ENCODE measurements around the gene NOX3.
"Not testable (repeated sequence)": the region's sequence is repeated elsewhere in the genome, so short reads cannot be mapped to it uniquely, and the experiment has no call there.

NOX3 gene

DNA sequence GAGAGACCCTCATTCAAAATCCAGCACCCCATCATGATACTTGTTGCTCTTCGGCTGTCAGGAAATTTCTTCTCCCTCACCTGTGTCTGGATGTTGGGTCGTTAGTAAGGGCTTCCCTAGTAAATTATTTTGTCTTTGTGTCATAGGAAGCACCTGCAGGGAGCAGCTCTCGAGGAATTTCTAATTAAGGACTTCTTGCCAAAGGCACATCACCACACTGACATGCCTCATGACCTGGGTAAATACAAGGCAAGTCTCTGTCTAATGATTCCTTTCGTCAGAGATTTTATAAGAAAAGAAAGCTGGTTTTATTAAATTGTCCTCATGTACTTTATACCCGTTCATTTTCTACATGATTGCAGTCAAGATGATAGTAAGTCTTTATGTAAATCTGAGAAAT, at the start of gene NOX3:
NOX3 (minus strand) TSS at position 74 of the 400 bp plus-strand sequence; CDS start at position 35, 39 bp downstream.
- DNase-seq, result no peak

GRCh38 chr6:155504848-155505607, 49.4 kb upstream of the NOX3 start:
- no peak for DNase-seq

DNA sequence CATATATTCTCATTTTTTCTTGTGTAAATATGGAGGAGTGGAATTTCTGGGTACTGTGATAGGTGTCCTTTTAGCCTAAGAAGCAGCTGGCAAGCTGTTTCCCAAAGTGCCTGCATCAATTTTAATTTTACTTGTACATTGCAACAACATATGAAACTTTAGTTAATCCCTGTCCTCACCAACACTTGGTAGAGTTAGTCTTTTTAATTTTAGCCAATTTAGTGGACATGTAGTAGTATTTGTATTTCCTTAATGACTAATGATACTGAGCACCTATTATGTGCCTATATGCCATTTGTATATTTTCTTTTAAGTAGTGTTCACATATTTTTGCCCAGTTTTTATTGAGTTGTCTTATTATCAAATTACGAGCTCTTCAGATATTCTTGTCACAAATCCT, 46.8 kb upstream of the NOX3 start:
- no peak for DNase-seq

- no peak for DNase-seq
Observed at GRCh38 chr6:155499574-155499973, 43.9 kb upstream of the NOX3 start.

- DNase-seq, result no peak
Observed at GRCh38 chr6:155498370-155498769, 42.7 kb upstream of the NOX3 start.

DNA sequence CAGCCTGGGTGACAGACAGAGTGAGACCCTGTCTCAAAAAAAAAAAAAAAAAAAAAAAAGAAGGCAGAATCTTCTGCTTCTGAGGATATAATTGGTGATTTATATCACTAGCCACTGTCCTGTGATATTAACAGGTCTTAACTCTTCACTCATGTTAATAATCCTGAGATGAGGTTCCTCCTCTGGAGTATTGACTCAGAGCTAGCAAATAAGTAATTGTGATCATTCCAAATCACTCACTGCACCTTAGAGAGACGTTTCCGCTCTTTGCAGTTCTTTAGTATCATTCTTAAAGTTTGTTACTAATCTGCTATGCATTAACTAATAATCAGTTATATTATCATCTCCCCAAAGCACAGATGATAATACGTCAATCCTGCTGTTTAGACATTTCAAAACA, 41.6 kb upstream of the NOX3 start:
- no peak for DNase-seq

GRCh38 chr6:155495011-155495768, 39.6 kb upstream of the NOX3 start:
- no peak for DNase-seq

GRCh38 chr6:155493694-155494143, 38.1 kb upstream of the NOX3 start:
- DNase-seq, result no peak

- DNase-seq, result no peak
Observed at GRCh38 chr6:155493026-155493693, 37.5 kb upstream of the NOX3 start.

DNA sequence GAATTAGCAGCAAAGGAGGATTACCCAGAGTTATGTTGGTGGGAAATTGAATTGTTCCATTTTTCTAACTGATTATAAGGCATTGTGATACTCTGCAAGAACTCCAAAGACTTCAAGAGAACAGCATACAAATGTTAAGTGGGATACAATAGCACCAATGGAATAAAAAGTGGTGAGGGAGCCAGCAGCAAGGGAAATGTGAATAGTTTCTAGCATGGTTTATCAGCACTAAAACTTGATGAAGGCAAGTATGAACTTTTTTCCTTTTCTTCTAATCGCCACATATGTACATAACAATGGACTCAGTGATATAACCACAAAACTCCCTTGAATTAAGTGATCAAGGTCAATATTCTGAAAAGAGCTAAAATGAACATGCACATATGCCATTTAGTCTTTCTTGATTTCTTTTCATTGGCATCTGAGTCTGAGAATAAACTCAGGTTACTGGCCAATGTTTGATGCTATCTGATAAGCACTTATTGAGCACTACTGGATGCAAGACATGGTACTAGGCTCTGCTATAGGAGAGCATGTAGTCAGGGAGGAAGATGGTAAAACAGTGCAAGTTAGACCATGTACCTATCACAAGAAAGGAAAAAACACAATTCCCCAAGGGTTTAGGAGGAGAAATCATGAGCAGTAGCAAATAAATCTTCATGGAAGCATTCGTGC, 36.6 kb upstream of the NOX3 start:
- DNase-seq, result no peak

DNA sequence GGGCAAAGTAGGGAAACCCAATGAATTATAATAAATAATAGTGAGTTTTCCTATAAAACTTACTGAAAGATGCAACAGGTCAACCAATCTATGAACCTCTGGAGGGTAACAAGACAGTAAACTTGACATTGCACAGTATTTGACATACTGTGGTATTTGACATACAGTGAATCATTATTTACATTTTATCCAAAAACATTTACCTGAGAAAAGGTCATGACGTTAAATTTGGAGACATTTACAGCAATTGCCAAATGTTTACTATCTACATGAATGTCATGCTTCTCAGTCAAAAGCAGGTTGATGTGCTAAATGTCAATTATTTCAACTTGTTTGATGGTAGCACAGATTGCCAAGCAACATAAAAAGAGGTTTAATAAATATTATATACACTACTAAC, 35.8 kb upstream of the NOX3 start:
- DNase-seq, result no peak

DNA sequence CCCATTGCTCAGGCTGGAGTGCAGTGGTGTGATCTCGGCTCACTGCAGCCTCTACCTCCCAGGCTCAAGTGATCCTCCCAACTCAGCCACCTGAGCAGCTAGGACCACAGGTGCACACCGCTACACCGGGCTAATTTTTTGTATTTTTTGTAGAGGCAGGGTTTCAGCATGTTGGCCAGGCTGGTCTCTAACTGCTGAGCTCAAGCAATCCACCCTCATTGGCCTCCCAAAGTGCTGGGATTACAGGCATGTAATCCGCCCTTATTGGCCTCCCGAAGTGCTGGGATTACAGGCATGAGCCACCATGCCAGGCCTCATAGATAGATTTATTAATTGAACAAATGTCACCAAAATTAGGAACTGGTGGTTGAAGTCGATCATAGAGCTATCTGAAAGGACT, 32.6 kb upstream of the NOX3 start:
- not testable (repeated sequence) for DNase-seq

GRCh38 chr6:155487371-155488130, 31.9 kb upstream of the NOX3 start:
- DNase-seq, result no peak

DNA sequence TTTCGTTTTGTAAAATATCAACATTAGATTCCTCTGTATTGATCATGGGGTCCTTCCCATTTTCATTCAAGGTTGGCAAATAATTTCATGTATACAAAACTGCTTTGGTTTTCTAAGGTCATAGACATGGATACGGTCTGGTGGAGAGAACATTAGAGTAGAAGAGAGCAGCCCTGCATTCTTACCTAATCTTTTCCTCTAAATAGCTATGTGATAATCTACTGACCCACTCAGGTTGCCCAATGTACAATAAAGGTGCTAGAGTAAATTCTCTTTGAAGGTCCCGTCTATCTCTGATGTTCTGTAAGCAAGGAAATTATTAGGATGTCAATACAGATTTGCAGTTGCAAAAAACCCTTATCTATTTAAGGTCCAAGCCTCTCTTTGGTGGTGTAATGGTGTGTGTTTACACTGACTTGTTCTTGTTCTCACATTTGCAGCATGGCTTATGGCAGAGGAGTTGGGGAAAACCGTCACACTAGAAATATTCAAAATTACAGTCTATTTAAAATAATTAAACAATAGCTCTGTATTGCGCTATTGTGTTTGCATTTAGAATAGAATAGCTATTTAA, 31.2 kb upstream of the NOX3 start:
- DNase-seq, result no peak

GRCh38 chr6:155485756-155486155, 30.1 kb upstream of the NOX3 start:
- no peak for DNase-seq

DNA sequence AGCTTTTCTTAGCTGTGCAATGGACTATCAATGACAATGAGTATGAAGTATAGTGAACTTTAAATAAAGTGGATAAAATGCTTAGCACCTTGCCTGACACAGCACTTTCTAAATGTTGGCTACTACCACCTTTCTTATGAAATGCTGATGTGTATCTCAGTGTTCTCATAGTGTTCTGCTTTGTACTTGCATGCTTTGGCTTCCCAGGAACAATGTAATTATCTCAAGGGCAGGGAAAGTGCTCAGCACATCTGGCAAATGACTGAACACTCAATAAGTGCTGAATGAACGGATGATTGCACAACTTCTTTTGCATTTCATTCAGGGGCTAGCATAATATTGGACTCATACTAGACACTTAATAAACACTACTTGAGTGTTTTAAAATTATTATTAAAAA, 28.2 kb upstream of the NOX3 start:
- DNase-seq, result no peak

GRCh38 chr6:155481215-155481614, 25.6 kb upstream of the NOX3 start:
- DNase-seq, result no peak

DNA sequence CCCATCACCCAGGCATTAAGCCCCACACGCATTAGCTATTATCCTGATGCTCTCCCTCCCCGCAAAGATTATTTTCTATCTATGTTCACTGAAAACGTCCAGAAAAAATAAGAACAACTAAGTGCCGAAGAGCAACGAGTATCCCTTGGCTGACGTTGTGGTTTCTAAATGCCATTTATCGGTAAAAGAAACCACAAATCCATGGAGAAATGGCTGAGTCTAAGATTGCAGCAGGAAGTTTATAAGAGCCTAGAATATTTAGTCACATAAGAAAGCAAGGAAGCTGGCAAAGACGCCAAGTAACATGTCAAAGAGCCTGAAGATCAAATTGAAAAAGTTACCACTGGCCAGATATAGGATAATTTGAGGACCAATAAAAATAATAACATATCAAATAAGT, 18.1 kb upstream of the NOX3 start:
- no peak for DNase-seq

- DNase-seq, result no peak
Observed at GRCh38 chr6:155472886-155473285, 17.2 kb upstream of the NOX3 start.

GRCh38 chr6:155470979-155471616, 15.5 kb upstream of the NOX3 start:
- not testable (repeated sequence) for DNase-seq

DNA sequence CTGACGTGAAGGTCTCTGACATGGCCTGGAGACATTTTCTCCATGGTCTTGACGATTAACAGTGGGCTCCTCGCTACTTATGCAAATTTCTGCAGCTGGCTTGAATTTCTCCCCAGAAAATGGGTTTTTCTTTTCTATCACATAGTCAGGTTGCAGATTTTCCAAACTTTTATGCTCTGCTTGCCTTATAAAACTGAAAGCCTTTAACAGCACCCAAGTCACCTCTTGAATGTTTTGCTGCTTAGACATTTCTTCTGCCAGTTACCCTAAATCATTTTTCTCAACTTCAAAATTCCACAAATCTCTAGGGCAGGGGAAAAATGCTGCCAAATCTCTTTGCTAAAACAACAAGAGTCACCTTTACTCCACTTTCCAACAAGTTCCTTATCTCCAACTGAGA, 12.9 kb upstream of the NOX3 start:
- DNase-seq, result not testable (repeated sequence)

- DNase-seq, result no peak
Observed at GRCh38 chr6:155466539-155466938, 10.9 kb upstream of the NOX3 start.
